IMR-90 (cell line): ENCODE measurements around the gene ATXN10. TPM values are rescaled to one million over a fixed set of nuclear protein-coding genes. Genes with fewer than 3 reads are reported as not detected.

ENCODE experiments used
- ATAC-seq: fragments of 200-7000 bp; cut with Tn5 transposase; 2 replicates; pipeline ENCODE4 v1.9.1; 2020; ENCODE audit warnings: low read depth, mild to moderate bottlenecking, moderate library complexity
- BruUV-seq: library from RNA; stranded (reverse); fragments of 400-500 nt; replicated peaks from 2 replicates; lab custom pipeline; 2021; lab: Mats Ljungman, UMichigan
- CTCF ChIA-PET: fragments of 300-600 bp; formaldehyde crosslinking; extraction: SDS; loops from one replicate; lab custom pipeline; 2021; ENCODE audit warnings: antibody characterized with exemption; lab: Yijun Ruan, JAX
- POLR2A ChIA-PET: fragments of 300-600 bp; sonication (Branson Sonifier 250); formaldehyde crosslinking; loops from one replicate; lab custom pipeline; 2022; ENCODE audit warnings: antibody characterized with exemption; ENCODE audit not compliant: unreplicated experiment; lab: Charles Lee
- DNase-seq: peaks from one replicate; pipeline ENCODE4 v3.0.0; 2013
- H2AFZ ChIP-seq: replicated peaks from 2 replicates; pipeline ENCODE3; 2013; ENCODE audit warnings: low read length, mild to moderate bottlenecking; ENCODE audit not compliant: poor library complexity
- H2AK5ac ChIP-seq: 2 replicates; pipeline ENCODE4 v1.6.1; 2013; ENCODE audit warnings: low read depth, low read length, inconsistent platforms
- H2AK9ac ChIP-seq: replicated peaks from 2 replicates; pipeline ENCODE3; 2013; ENCODE audit warnings: mild to moderate bottlenecking, low read depth, low read length, moderate library complexity; ENCODE audit not compliant: poor library complexity
- H2BK120ac ChIP-seq: 2 replicates; pipeline ENCODE4 v1.6.1; 2013; ENCODE audit warnings: low read depth, low read length, inconsistent platforms
- H2BK15ac ChIP-seq: 3 replicates; pipeline ENCODE4 v1.6.1; 2013; ENCODE audit warnings: low read depth, low read length, inconsistent platforms
- H2BK20ac ChIP-seq: 2 replicates; pipeline ENCODE4 v1.6.1; 2013; ENCODE audit warnings: low read depth, mild to moderate bottlenecking, inconsistent platforms, low read length, moderate library complexity
- H2BK5ac ChIP-seq: 2 replicates; pipeline ENCODE4 v1.6.1; 2013; ENCODE audit warnings: mild to moderate bottlenecking, low read depth, low read length, inconsistent platforms; ENCODE audit not compliant: poor library complexity, severe bottlenecking
- H3K14ac ChIP-seq: replicated peaks from 2 replicates; pipeline ENCODE4 v1.6.1; 2013; ENCODE audit warnings: low read depth, low read length, inconsistent platforms
- H3K18ac ChIP-seq: 2 replicates; pipeline ENCODE4 v1.6.1; 2013; ENCODE audit warnings: low read depth, low read length, control low read depth
- H3K23ac ChIP-seq: 2 replicates; pipeline ENCODE4 v1.6.1; 2013; ENCODE audit warnings: low read depth, low read length, inconsistent platforms
- H3K27ac ChIP-seq: 2 replicates; pipeline ENCODE4 v1.5.1; 2013; ENCODE audit warnings: mild to moderate bottlenecking, control low read depth, low read length; ENCODE audit not compliant: insufficient read depth
- H3K27me3 ChIP-seq: 2 replicates; pipeline ENCODE4 v1.6.1; 2013; ENCODE audit warnings: low read length; ENCODE audit not compliant: control insufficient read depth, insufficient read depth
- H3K36me3 ChIP-seq: 2 replicates; pipeline ENCODE4 v1.6.1; 2013; ENCODE audit warnings: low read length, mixed read lengths; ENCODE audit not compliant: control insufficient read depth, insufficient read depth
- H3K4ac ChIP-seq: 2 replicates; pipeline ENCODE4 v1.6.1; 2013; ENCODE audit warnings: low read depth, low read length, inconsistent platforms
- H3K4me1 ChIP-seq: 2 replicates; pipeline ENCODE4 v1.6.1; 2013; ENCODE audit warnings: low read length, mixed read lengths; ENCODE audit not compliant: control insufficient read depth, insufficient read depth
- H3K4me2 ChIP-seq: 2 replicates; pipeline ENCODE4 v1.6.1; 2013; ENCODE audit warnings: low read depth, mild to moderate bottlenecking, control low read depth, low read length, moderate library complexity
- H3K4me3 ChIP-seq: 2 replicates; pipeline ENCODE4 v1.5.1; 2013; ENCODE audit warnings: low read depth, mild to moderate bottlenecking, control low read depth, low read length, moderate library complexity; ENCODE audit not compliant: insufficient read depth
- H3K56ac ChIP-seq: 2 replicates; pipeline ENCODE4 v1.6.1; 2013; ENCODE audit warnings: low read length, inconsistent platforms; ENCODE audit not compliant: insufficient read depth; ENCODE audit errors: extremely low read depth
- H3K79me1 ChIP-seq, 2 experiments: 2 replicates each; pipeline ENCODE4 v1.6.1; 2013; ENCODE audit warnings: low read length in 2 of 2, inconsistent platforms in 1 of 2, low read depth in 1 of 2
- H3K9ac ChIP-seq: 2 replicates; pipeline ENCODE4 v1.6.1; 2013; ENCODE audit warnings: low read depth, low read length, control low read depth
- H3K9me1 ChIP-seq: 2 replicates; pipeline ENCODE4 v1.6.1; 2013; ENCODE audit warnings: low read length, inconsistent platforms; ENCODE audit not compliant: insufficient read depth
- H3K9me3 ChIP-seq: 2 replicates; pipeline ENCODE4 v1.6.1; 2013; ENCODE audit warnings: low read length; ENCODE audit not compliant: control insufficient read depth, insufficient read depth
- H4K20me1 ChIP-seq: 2 replicates; pipeline ENCODE4 v1.6.1; 2013; ENCODE audit warnings: low read length, inconsistent platforms; ENCODE audit not compliant: insufficient read depth
- H4K5ac ChIP-seq: 2 replicates; pipeline ENCODE4 v1.6.1; 2013; ENCODE audit warnings: mild to moderate bottlenecking, low read depth, low read length, control low read depth
- H4K8ac ChIP-seq, 2 experiments: 2 replicates each; pipeline ENCODE4 v1.6.1; 2013; ENCODE audit warnings: low read depth in 2 of 2, low read length in 2 of 2, control low read depth in 1 of 2, inconsistent platforms in 1 of 2
- H4K91ac ChIP-seq: 2 replicates; pipeline ENCODE4 v1.6.1; 2013; ENCODE audit warnings: low read depth, low read length, inconsistent platforms; ENCODE audit not compliant: insufficient read depth
- CHD1 ChIP-seq: IDR thresholded peaks from 2 replicates; pipeline ENCODE4 v1.6.1; 2012; ENCODE audit warnings: low read depth, low read length, improper control_type of control experiment
- MAZ ChIP-seq: IDR thresholded peaks from 2 replicates; pipeline ENCODE4 v1.6.1; 2012; ENCODE audit warnings: low read depth, mild to moderate bottlenecking, low read length, improper control_type of control experiment, moderate library complexity, borderline replicate concordance
- NFE2L2 ChIP-seq: fragments of 150-350 bp; IDR thresholded peaks from 2 replicates; pipeline ENCODE4 v1.6.1; 2016; ENCODE audit warnings: low read depth, mild to moderate bottlenecking, low read length
- RFX5 ChIP-seq: IDR thresholded peaks from 2 replicates; pipeline ENCODE4 v1.8.0; 2012; ENCODE audit warnings: low read depth, mild to moderate bottlenecking, low read length, moderate library complexity
- SMC3 ChIP-seq: fragments of 150-350 bp; IDR thresholded peaks from 2 replicates; pipeline ENCODE4 v1.6.1; 2016; ENCODE audit warnings: low read depth, mild to moderate bottlenecking, antibody characterized with exemption, low read length, moderate library complexity
- WGBS, 2 experiments: methylation state at CpG; one replicate each; pipeline versions ENCODE4 v1.1.5 to v1.1.7; 2013; ENCODE audit warnings: missing lambda C conversion rate in 2 of 2; ENCODE audit not compliant: insufficient read length in 1 of 2; ENCODE audit errors: extremely low coverage in 2 of 2; 5-methylcytosine and 5-hydroxymethylcytosine counted together
- dilution Hi-C: fragments of 300-500 bp; cut with HindIII; formaldehyde crosslinking; loops from one replicate; pipeline ENCODE4 v1.14.3; 2018; ENCODE audit warnings: low sequenced_read_pairs; ENCODE audit not compliant: unreplicated experiment
- in situ Hi-C: fragments of 300-500 bp; cut with MboI; formaldehyde crosslinking; loops from 3 replicates; pipeline ENCODE4 v1.14.3; 2019; ENCODE audit warnings: low sequenced_read_pairs, inconsistent platforms, mixed read lengths
- intact Hi-C: fragments of 100-400 bp; cut with micrococcal nuclease; formaldehyde crosslinking; loops from 2 replicates; pipeline ENCODE4 v1.10.0; 2022
- polyA plus RNA-seq, 3 experiments: library from polyadenylated mRNA; depleted of rRNA; stranded (reverse); fragments of >200 nt; gene quantifications; 2 replicates each; pipeline ENCODE4 v1.2.3, GENCODE V29; 2012; ENCODE audit warnings: low replicate concordance in 1 of 3
- total RNA-seq: library from RNA; depleted of rRNA; stranded (reverse); fragments of >200 nt; gene quantifications from 2 replicates; pipeline ENCODE4 v1.2.3, GENCODE V29; 2012

Gene ATXN10
- total and polyA plus RNA-seq, 2 of the 4 experiments (the other 2 are of a cell fraction): 116 to 231 TPM

DNA sequence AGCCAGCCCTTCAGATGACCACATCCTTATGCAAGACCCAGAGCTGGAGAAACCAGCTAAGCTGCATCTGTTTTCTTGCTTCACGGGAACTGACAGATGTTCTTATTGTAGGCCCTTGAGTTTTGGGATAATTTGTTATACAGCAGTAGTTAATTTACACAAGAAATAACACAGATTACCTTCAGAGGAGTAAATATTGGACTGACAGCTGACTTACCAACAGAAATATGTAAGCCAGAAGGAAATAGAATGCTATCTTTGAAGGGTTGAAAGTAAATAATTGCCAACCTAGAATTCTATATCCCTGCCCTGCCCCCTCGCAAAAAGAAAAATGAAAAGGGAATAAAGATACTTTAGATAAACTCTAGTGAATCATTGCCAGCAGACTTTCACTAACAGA lies 181.2 kb downstream of the ATXN10 start:
- Histone ChIP-seq H3K23ac (no peak overlapping the region), H3K36me3 (peaks cover 32% of the 10 kb centered on the region)
- dilution Hi-C loops: no loop called here

More for the DNA sequence above, 181.2 kb downstream of the ATXN10 start:
- no peak overlapping the region for H3K4me3 ChIP-seq
- H3K4me2 ChIP-seq: no peak overlapping the region
- no peak overlapping the region for H4K8ac ChIP-seq
- H3K79me1 ChIP-seq: peaks cover 7 to 21% of the 10 kb centered on the region in 2 experiments; a peak in 3 of 4 replicates
- no peak overlapping the region for H4K91ac ChIP-seq
- H4K20me1 ChIP-seq: peaks cover 8% of the 10 kb centered on the region; the same call in 1 of the 2 replicates
- peaks cover 11% of the 10 kb centered on the region for H3K9me1 ChIP-seq
- no TSS peak for BruUV-seq
- H2BK15ac ChIP-seq: no peak overlapping the region
- no peak overlapping the region for H2AFZ ChIP-seq
- peaks cover 7% of the 10 kb centered on the region for H3K9me3 ChIP-seq
- no peak for TF ChIP-seq NFE2L2
- TF ChIP-seq CHD1: no peak
- no peak for TF ChIP-seq RFX5
- no peak for TF ChIP-seq MAZ
- no peak for TF ChIP-seq SMC3
- H3K18ac ChIP-seq: no peak overlapping the region
- POLR2A ChIA-PET: no interaction called here
- no peak overlapping the region for H3K4ac ChIP-seq
- no peak overlapping the region for H2BK20ac ChIP-seq
- H3K14ac ChIP-seq: no peak overlapping the region
- CTCF ChIA-PET: interaction anchor here (0.8 kb wide), 1 partner anchor 11 kb away, joined by 3 read pairs; no protein-coding TSS in a partner anchor
- no peaks in the 10 kb centered on the region for H3K27me3 ChIP-seq
- H2BK120ac ChIP-seq: no peak overlapping the region
- in situ Hi-C loops (no loop called here), intact Hi-C loops (no loop called here)
- no peak overlapping the region for H3K56ac ChIP-seq
- no peaks in the 10 kb centered on the region for H3K4me1 ChIP-seq
- DNase-seq (no peak), ATAC-seq (no peak)
- H2AK5ac ChIP-seq: no peak overlapping the region
- H4K5ac ChIP-seq: no peak overlapping the region
- H3K9ac ChIP-seq: no peak overlapping the region
- no CpG with 5 or more reads among the region's 2 CpGs for WGBS, 2 experiments
- no peak overlapping the region for H3K27ac ChIP-seq
- H2BK5ac ChIP-seq: no peak overlapping the region
- H2AK9ac ChIP-seq: no peak overlapping the region
